HEK293T (cell line): ENCODE data around the gene FBXL22.

Source experiments
- ARNT ChIP-seq: fragments of 450-650 bp; IDR thresholded peaks from 2 replicates; pipeline ENCODE4 v1.6.1; 2017; ENCODE audit warnings: mild to moderate bottlenecking
- BHLHE40 ChIP-seq: fragments of 450-650 bp; IDR thresholded peaks from 2 replicates; pipeline ENCODE4 v1.6.1; 2016; ENCODE audit warnings: mild to moderate bottlenecking, moderate library complexity, borderline replicate concordance
- CTBP1 ChIP-seq: fragments of 450-650 bp; IDR thresholded peaks from 2 replicates; pipeline ENCODE4 v1.6.1; 2016; ENCODE audit warnings: borderline replicate concordance
- ELF4 ChIP-seq: fragments of 450-650 bp; IDR thresholded peaks from 2 replicates; pipeline ENCODE4 v1.6.1; 2017; ENCODE audit warnings: antibody characterized with exemption
- FOXA1 ChIP-seq: fragments of 450-650 bp; IDR thresholded peaks from 2 replicates; pipeline ENCODE4 v1.6.1; 2016; ENCODE audit warnings: mild to moderate bottlenecking
- FOXK2 ChIP-seq: fragments of 450-650 bp; IDR thresholded peaks from 2 replicates; pipeline ENCODE4 v1.6.1; 2016; ENCODE audit warnings: mild to moderate bottlenecking
- HDGF ChIP-seq: fragments of 450-650 bp; IDR thresholded peaks from 2 replicates; pipeline ENCODE4 v1.6.1; 2017; ENCODE audit warnings: antibody characterized with exemption, borderline replicate concordance
- L3MBTL2 ChIP-seq: fragments of 450-650 bp; conservative IDR thresholded peaks from 2 replicates; pipeline ENCODE4 v1.6.1; 2016; ENCODE audit warnings: mild to moderate bottlenecking
- SP1 ChIP-seq: fragments of 450-650 bp; IDR thresholded peaks from 2 replicates; pipeline ENCODE4 v1.6.1; 2017
- SUZ12 ChIP-seq: fragments of 450-650 bp; IDR thresholded peaks from 2 replicates; pipeline ENCODE4 v1.6.1; 2016; ENCODE audit warnings: mild to moderate bottlenecking
- TARDBP ChIP-seq: fragments of 450-650 bp; IDR thresholded peaks from 2 replicates; pipeline ENCODE4 v1.6.1; 2016
- ZNF384 ChIP-seq: fragments of 450-650 bp; IDR thresholded peaks from 2 replicates; pipeline ENCODE4 v1.6.1; 2016

DNA sequence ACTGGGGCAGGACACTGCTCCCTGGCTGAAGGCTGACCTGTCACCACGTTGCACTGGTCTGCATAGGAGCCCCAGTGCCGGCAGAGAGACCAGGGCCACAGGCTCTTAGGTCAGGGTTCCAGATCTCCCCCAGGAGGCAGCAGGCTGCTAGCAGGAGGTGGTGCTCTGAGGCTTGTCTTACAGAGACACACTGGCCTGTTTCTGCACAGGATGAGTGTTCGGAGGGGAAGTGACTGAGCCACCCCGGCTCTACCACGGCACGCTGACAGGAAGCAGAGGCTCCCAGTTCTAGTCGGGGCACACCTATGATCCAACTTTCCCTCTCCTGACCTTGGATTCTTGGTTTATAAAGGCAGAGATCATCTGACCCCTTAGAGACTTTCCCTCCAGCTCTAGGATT is 8.6 kb downstream of the FBXL22 start:
- TF ChIP-seq SP1: no peak
- TF ChIP-seq BHLHE40: no peak
- TF ChIP-seq FOXA1: no peak
- no peak for TF ChIP-seq TARDBP
- TF ChIP-seq SUZ12: no peak
- no peak for TF ChIP-seq FOXK2
- TF ChIP-seq ARNT: no peak
- no peak for TF ChIP-seq L3MBTL2
- TF ChIP-seq HDGF: no peak
- no peak for TF ChIP-seq ZNF384
- TF ChIP-seq ELF4: no peak
- TF ChIP-seq CTBP1: no peak
